GM21360 (cell line): ENCODE measurements around the gene SYK.

ENCODE experiments used
- ATAC-seq: cut with Tn5 transposase; IDR thresholded peaks from one replicate; pipeline ENCODE4 v1.9.1; 2021; ENCODE audit warnings: mild to moderate bottlenecking, moderate library complexity; ENCODE audit not compliant: unreplicated experiment

Gene SYK

DNA sequence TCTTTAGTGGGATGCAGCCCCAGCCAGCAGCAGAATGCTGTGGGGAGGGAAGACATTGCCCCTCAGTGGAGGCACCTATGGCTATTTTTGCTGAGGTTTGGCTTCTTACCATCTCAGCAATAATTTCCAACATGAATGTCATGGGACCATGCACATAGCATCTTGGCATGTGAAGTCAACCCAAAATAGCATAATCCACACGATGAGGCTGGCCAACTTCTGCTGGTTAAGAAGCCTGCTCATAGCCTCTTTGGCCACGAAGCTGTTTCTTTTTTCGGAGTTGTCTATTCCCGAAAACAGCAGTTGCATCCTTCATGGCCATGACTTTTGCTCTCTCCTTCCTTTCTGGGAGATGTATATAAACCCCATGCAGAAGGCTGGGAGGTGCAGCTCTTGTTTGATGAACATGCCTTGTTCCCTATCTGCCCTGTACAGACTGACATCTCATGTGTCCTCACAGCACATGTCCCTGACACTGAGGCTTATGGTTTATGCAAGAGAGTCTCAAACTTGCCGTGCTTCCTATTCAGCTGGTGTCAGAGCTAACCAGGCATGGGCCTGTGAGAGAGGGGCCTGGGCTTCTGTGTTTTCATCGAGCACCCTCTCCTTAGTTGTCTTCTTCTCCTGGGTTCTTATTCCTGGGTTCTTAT, 45.3 kb downstream of the SYK start:
- no peak for ATAC-seq

DNA sequence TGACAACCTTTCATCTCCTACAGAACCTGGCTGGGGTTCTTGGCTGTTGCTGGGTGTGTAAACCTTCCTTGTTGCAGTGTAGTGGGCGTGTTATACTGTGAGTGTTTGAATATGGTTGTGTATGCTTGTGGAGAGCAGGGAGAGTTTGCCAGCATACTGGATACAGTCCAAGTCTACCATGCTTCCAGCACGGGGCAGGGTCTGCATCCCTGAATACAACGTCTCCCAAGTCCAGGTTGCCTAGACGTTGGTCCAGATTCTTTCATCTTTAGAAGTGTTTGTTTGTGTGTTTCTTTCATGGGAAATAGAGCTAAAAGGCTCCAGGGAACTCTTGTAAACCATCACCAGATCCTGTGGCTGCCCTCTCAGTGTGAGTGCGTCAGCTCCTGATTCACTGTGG, 46.4 kb downstream of the SYK start:
- no peak for ATAC-seq

DNA sequence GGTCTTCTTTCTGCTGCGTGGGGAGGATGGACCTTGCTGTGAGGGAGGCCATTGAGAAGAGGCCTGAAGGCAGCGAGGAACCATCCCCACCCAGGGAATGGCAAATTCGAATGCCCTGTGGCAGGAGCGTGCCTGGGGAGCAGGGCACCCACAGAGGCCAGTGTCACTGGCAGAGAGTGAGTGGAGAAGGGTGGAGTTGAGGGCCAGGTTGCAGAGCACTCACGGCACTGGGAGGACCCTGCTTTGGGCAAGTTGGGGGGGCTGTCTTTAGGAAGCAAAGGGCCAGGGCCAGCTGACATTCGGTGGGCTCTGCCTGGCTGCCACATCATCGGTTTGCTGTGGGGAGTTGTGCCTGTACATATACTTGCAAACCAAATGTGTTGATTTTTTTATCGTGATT, 47.2 kb downstream of the SYK start:
- no peak for ATAC-seq

DNA sequence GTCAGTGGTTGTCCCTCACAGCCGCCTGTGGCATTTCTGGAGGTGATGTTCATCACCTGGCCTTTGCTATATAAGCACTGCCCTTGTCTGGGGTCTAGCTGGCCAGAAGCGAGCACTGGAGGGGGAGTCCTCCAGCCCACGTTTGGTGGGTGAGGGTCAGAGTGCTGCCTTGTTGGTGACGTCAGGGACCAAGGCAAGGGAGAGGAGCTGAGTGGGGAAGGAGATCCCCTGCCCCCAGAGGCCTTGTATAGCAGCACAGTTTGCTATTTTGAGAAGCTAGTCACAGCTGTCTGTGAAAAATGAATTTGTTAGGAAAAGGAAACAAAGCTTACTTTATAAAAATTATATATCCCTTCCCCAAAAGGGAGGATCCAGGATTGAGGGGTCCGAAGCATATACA, 49.8 kb downstream of the SYK start:
- no peak for ATAC-seq

DNA sequence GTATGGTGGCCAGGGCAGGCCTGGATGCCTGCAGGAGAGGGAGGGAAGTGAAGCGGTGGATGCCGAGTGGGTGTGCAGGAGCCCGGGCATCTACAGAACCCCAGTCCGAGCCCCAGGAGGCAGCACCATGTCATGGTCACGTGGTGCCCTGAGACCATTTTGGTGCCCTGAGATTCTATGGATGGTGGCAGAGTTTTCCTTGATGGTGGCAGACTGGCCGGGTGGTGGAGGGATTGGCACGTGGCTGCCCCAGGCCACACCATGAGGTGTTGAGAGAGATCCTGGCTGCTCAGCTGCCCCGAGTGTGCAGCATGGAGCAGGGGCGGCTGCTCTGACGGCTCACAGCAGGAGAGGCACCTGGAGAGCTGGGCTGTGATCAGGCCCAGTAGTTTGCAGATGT, 52.3 kb downstream of the SYK start:
- ATAC-seq, result no peak

DNA sequence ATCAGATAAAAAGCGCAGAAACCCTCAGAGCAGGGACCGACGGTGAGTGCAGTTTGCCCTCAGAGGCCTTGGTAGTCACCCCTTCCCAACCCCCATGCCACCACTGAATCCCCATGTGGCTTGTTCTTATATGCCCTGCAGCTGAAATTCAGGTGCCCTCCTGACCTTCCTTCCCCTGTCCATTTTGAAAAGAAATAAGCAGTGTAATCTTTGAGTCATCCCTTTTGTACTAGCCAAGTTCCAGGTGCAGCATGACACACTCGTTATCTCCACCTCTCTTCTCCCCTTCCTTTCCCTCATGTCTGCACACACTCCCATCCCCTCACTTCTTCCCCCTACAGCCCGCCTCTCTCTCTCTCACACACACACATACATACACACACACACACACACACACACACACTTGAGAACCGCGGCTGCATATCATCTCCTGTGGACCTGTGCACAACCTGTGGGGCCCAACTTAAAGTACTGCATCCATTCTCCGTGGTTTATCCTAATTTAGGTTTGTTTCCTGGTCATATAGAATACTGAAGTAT, 53.1 kb downstream of the SYK start:
- ATAC-seq, result no peak

GRCh38 chr9:90855208-90855902, 53.7 kb downstream of the SYK start:
- no peak for ATAC-seq

GRCh38 chr9:90857091-90857490, 55.5 kb downstream of the SYK start:
- ATAC-seq, result no peak

DNA sequence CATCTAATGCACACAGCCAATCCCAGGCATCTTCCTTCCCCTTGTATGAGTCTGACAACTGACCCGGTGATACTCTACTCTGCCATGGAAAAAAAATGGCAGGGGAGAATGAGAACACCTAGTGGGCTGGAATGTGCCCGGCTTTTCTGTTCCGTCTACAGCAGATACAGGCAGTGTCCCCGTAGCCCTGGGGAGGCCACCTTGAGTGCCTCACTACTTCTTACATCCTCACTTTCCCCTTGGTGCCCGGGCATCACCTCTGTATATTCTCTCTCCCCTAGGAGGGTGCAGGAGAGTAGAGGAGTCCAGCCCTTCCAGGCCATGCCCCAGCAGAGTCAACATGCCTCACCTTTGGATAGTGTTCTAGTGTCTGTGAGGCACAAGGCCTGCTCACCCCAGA, 56.2 kb downstream of the SYK start:
- ATAC-seq, result no peak

DNA sequence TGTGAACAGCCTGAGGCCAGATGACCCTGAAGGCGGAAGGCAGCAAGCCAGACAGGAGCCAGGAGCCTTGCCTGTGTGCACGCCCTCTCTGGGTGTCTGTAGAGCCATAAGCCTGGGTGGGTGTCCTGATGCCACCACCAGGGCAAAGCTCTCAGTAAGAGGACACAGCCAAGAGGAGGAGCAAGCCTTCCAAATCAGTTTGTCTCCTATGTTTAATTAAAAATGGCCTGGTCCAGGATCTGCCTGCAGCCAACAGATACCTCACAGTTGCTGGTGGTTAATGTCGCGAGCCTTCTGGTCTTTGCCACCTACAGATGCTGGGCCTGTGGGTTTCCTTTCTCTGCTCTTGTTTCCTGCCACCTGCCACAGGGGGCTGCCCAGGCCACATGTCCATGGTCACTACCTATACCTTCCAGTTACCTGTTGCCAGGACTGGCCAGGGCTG, 56.9 kb downstream of the SYK start:
- no peak for ATAC-seq

DNA sequence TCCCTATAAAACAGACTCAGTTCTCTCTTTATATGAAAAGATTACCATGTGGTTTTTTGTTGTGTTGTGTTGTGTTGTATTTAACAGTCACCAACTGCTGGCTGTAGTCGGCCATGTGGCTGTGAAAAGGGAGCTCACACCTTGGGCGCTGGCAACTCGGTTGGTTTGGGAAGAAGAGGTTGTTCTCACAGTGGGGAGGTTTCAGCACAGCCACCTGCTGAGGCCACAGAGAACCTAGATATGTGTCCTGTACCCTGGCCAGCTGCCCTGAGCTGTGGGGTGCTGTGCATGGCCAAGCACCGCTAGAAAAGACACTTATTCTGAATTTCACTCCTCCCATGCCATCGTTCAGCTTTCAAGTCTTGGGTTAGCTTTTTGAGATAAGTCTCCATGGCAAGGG, 58.8 kb downstream of the SYK start:
- no peak for ATAC-seq

- ATAC-seq, result no peak
Measured at GRCh38 chr9:90860826-90861225, 59.2 kb downstream of the SYK start.

GRCh38 chr9:90861380-90861779, 59.8 kb downstream of the SYK start:
- ATAC-seq, result no peak

- no peak for ATAC-seq
Measured at GRCh38 chr9:90861826-90862740, 60.5 kb downstream of the SYK start.

DNA sequence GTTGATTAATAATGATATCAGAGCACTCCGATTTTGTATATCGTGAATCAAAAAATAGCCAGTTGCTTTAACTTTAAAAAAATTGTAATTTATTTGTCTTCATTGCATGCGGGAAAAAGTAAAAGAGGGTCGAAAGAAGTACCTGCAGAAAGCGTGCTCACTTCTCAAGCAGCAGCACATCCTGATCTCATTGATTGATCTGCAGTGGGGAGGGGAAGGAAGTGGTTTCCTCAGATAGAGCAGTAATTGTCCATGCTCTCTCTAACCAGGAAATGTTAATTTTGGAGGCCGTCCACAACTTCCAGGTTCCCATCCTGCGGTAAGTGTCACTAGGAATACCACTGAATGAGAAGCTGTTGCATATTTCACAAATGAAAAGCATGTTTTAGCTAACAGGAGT, 63.2 kb downstream of the SYK start:
- ATAC-seq, result no peak

DNA sequence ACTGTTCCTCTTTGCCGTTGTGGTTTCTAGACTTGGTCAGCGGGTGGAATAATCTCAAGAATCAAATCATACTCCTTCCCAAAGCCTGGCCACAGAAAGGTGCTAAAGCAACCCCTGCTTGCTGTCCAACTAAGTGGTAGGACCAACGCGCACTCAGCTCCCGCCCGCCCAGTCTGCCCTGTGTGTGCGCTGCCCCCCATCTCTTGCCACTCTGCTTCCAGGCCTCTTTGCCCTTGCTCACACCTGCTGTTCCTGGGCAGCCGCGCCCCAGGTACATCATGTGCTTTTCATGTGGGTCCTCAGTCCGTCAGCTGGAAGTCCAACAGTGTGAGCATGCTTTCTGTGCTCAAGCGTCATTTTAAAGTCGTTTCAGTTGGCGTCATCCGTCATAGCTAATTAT, 65.5 kb downstream of the SYK start:
- no peak for ATAC-seq

- ATAC-seq, result no peak
Measured at GRCh38 chr9:90868555-90868954, 66.9 kb downstream of the SYK start.

DNA sequence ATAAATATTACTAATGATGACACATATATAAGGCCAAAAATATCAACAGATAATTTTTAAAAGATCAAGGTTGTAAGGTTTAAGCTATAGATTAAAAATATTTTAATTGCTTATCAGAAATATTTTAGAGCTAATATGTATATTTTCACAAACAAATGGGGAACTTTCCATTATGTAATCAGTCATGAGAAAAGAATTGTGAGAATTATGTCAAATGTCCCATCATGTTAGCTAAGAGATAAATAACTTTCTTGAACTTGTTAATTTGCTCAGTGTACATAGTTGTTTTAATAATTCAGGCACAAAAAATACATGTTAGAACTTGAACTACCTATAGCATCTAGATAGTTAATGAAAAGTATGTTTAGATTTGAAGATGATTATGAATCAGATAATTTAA, 67.7 kb downstream of the SYK start:
- ATAC-seq, result no peak

- ATAC-seq, result no peak
Measured at GRCh38 chr9:90870621-90871326, 69.2 kb downstream of the SYK start.

DNA sequence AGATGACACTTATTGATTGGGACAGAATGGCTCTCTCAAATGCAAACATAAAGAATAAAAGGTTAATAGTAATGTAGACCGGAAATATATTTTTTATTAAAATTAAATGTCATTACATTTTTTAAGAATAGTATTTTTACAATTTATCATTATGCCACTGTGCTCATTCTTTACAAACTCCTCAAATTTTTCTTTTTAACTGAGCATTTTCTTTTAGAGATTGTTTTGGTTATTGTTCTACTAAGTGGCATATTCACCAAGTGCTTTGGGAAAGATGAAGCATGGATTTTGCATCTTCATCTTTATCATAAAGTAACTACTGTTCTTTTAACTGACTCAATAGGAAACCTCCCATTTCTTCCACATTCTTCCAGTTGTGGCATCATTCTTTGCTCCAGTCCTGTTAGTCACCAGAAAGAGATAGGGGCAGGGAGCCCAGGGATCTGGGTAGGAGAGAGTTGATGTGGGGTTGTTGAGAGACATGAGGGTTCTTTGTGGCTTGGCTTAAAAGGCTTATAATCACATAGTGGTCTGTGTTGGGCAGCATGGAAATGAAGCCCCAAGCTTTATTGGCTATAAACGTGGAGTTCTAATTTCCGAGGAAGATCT, 69.8 kb downstream of the SYK start:
- ATAC-seq, result no peak
